K562 (cell line): ENCODE data around the gene FASN. TPM values are rescaled to one million over a fixed set of nuclear protein-coding genes. Genes with fewer than 3 reads are reported as not detected.

Source experiments
- ATAC-seq: fragments of 200-7000 bp; cut with Tn5 transposase; 3 replicates; pipeline ENCODE4 v1.9.1; 2020; ENCODE audit warnings: moderate library complexity
- BruUV-seq: library from RNA; stranded (reverse); fragments of 400-500 nt; replicated peaks from 2 replicates; lab custom pipeline; 2021; lab: Mats Ljungman, UMichigan
- CTCF ChIA-PET: fragments of 300-600 bp; formaldehyde crosslinking; extraction: SDS; loops from one replicate; lab custom pipeline; 2021; ENCODE audit warnings: low intra/inter-chr PET ratio; lab: Yijun Ruan, JAX
- POLR2A ChIA-PET: fragments of 300-600, 350-650 bp; sonication (Branson Sonifier 250); formaldehyde crosslinking; extraction: SDS; loops from one replicate; lab custom pipeline; 2021; ENCODE audit warnings: antibody characterized with exemption, inconsistent platforms; lab: Yijun Ruan, JAX
- DNase-seq, 4 experiments: peaks; one replicate each; pipeline versions ENCODE4 v3.0.0 to v3.0.0-alpha.2; 2011 to 2018; ENCODE audit warnings: low spot score in 3 of 4, mixed read lengths in 3 of 4; ENCODE audit errors: extremely low read depth in 1 of 4
- FAIRE-seq: peaks from 2 replicates; lab custom pipeline; 2011; peaks lifted over from hg19 to GRCh38; lab: Jason Lieb, UNC
- H2AFZ ChIP-seq: 2 replicates; pipeline ENCODE4 v1.6.0; 2011; ENCODE audit warnings: low read depth, low read length, control low read depth, inconsistent platforms
- H3K27ac ChIP-seq: fragments of 200-600 bp; 3 replicates; pipeline ENCODE4 v1.8.0; 2011; ENCODE audit warnings: low read depth, mild to moderate bottlenecking, control low read depth, inconsistent platforms, low read length, moderate library complexity, mixed read lengths; ENCODE audit errors: extremely low read depth
- H3K27me3 ChIP-seq, 2 experiments: fragments of 300-600 bp in 1 of 2; 2 replicates in 1 of 2; 3 replicates in 1 of 2; pipeline versions ENCODE4 v1.6.0 to v1.8.0; 2011; ENCODE audit warnings: inconsistent platforms in 2 of 2, low read length in 2 of 2, mild to moderate bottlenecking in 1 of 2, mixed read lengths in 1 of 2, moderate library complexity in 1 of 2; ENCODE audit not compliant: control insufficient read depth in 2 of 2, insufficient read depth in 2 of 2
- H3K36me3 ChIP-seq: fragments of 300-600 bp; 3 replicates; pipeline ENCODE4 v1.8.0; 2011; ENCODE audit warnings: mild to moderate bottlenecking, low read length, inconsistent platforms; ENCODE audit not compliant: control insufficient read depth, insufficient read depth
- H3K4me1 ChIP-seq, 2 experiments: fragments of 200-600 bp in 1 of 2; replicated peaks in 1 of 2; 2 replicates in 1 of 2; 3 replicates in 1 of 2; pipeline versions ENCODE4 v1.5.1 to v1.8.0; 2011; ENCODE audit warnings: inconsistent platforms in 2 of 2, low read length in 2 of 2, mild to moderate bottlenecking in 1 of 2, mixed read lengths in 1 of 2, moderate library complexity in 1 of 2; ENCODE audit not compliant: control insufficient read depth in 2 of 2, insufficient read depth in 2 of 2
- H3K4me2 ChIP-seq: 2 replicates; pipeline ENCODE4 v1.6.1; 2011; ENCODE audit warnings: low read length, control low read depth, inconsistent platforms, mixed read lengths; ENCODE audit not compliant: insufficient read depth
- H3K4me3 ChIP-seq: fragments of 200-600 bp; sonication (generic), shearing (Covaris generic); 2 replicates; pipeline ENCODE4 v1.5.1; 2016; ENCODE audit warnings: control low read depth, inconsistent platforms
- H3K79me2 ChIP-seq: fragments of 200-600 bp; 3 replicates; pipeline ENCODE4 v1.8.0; 2011; ENCODE audit warnings: low read length, inconsistent platforms; ENCODE audit not compliant: control insufficient read depth, insufficient read depth
- H3K9ac ChIP-seq, 2 experiments: 2 replicates each; pipeline versions ENCODE4 v1.6.0 to v1.6.1; 2011; ENCODE audit warnings: low read depth in 2 of 2, low read length in 2 of 2, control low read depth in 1 of 2, inconsistent platforms in 1 of 2, mild to moderate bottlenecking in 1 of 2, mixed read lengths in 1 of 2; ENCODE audit not compliant: insufficient read depth in 1 of 2
- H3K9me1 ChIP-seq: one replicate; pipeline ENCODE4 v1.6.0; 2011; ENCODE audit warnings: inconsistent platforms, mild to moderate bottlenecking, low read length, moderate library complexity; ENCODE audit not compliant: control insufficient read depth, insufficient read depth
- H3K9me3 ChIP-seq: replicated peaks from 2 replicates; pipeline ENCODE4 v1.5.1; 2011; ENCODE audit warnings: low read depth, low read length, inconsistent platforms; ENCODE audit not compliant: control insufficient read depth, insufficient read depth
- H4K20me1 ChIP-seq: replicated peaks from 2 replicates; pipeline ENCODE4 v1.6.1; 2011; ENCODE audit warnings: low read length, inconsistent platforms, mixed read lengths; ENCODE audit not compliant: control insufficient read depth, insufficient read depth
- BRCA1 ChIP-seq, 2 experiments: fragments of 450-650 bp in 1 of 2; sonication (generic) in 1 of 2; formaldehyde crosslinking in 1 of 2; IDR thresholded peaks; 2 replicates each; pipeline versions ENCODE4 v1.5.0 to v1.6.1; 2017 to 2020; ENCODE audit warnings: mild to moderate bottlenecking in 1 of 2, missing genetic modification reagents in 1 of 2
- CBFB ChIP-seq: sonication (generic); formaldehyde crosslinking; IDR thresholded peaks from 2 replicates; pipeline ENCODE4 v1.4.0; 2020; ENCODE audit warnings: mild to moderate bottlenecking, missing genetic modification reagents
- CEBPG ChIP-seq, 3 experiments: fragments of 200-800 bp in 1 of 3; sonication (Bioruptor generic) in 1 of 3; sonication (generic) in 1 of 3; formaldehyde crosslinking in 1 of 3; IDR thresholded peaks in 2 of 3; conservative IDR thresholded peaks in 1 of 3; 2 replicates each; pipeline versions ENCODE4 v1.6.1 to v1.8.0; 2016 to 2022; ENCODE audit warnings: missing compliant biosample characterization in 2 of 3, missing genetic modification characterization in 2 of 3, mild to moderate bottlenecking in 1 of 3, missing genetic modification reagents in 1 of 3
- CHD1 ChIP-seq: fragments of 200-600 bp; sonication (generic); IDR thresholded peaks from one replicate; pipeline ENCODE4 v1.6.1; 2012; ENCODE audit warnings: mild to moderate bottlenecking, moderate library complexity, low read length, inconsistent platforms
- MYC ChIP-seq, 2 experiments: fragments of 250-450 bp in 1 of 2; sonication (Bioruptor Pico) in 1 of 2; IDR thresholded peaks; 2 replicates each; pipeline versions ENCODE4 v1.5.1 to v1.6.1; 2012 to 2021; ENCODE audit warnings: low read depth in 2 of 2, borderline replicate concordance in 1 of 2, improper control_type of control experiment in 1 of 2, low read length in 1 of 2, mild to moderate bottlenecking in 1 of 2, moderate library complexity in 1 of 2
- POLR2AphosphoS5 ChIP-seq: IDR thresholded peaks from 2 replicates; pipeline ENCODE4 v1.6.1; 2011; ENCODE audit warnings: mild to moderate bottlenecking, low read depth, low read length, moderate library complexity; ENCODE audit not compliant: control insufficient read depth, insufficient read depth
- POLR2G ChIP-seq: fragments of 200-400 bp; formaldehyde crosslinking; IDR thresholded peaks from 2 replicates; pipeline ENCODE4 v1.6.1; 2017; ENCODE audit warnings: low read depth, mild to moderate bottlenecking, antibody characterized with exemption, low read length, moderate library complexity
- RBFOX2 ChIP-seq: fragments of 200-400 bp; formaldehyde crosslinking; IDR thresholded peaks from 2 replicates; pipeline ENCODE4 v1.6.1; 2017; ENCODE audit warnings: low read depth, mild to moderate bottlenecking, low read length, moderate library complexity
- SAP30 ChIP-seq: fragments of 200-600 bp; sonication (generic); IDR thresholded peaks from 2 replicates; pipeline ENCODE4 v1.6.1; 2012; ENCODE audit warnings: borderline replicate concordance, low read depth, mild to moderate bottlenecking, moderate library complexity, low read length, control low read depth, inconsistent platforms; ENCODE audit not compliant: insufficient read depth, poor library complexity, severe bottlenecking
- SIRT6 ChIP-seq: IDR thresholded peaks from one replicate; pipeline ENCODE4 v1.6.1; 2012; ENCODE audit warnings: low read depth, mild to moderate bottlenecking, control low read depth, inconsistent platforms, low read length, moderate library complexity
- SPI1 ChIP-seq: IDR thresholded peaks from 2 replicates; pipeline ENCODE4 v1.6.1; 2011; ENCODE audit warnings: low read depth, low read length, control low read depth, borderline replicate concordance
- TAF15 ChIP-seq: fragments of 200-400 bp; formaldehyde crosslinking; IDR thresholded peaks from 2 replicates; pipeline ENCODE4 v1.6.1; 2017; ENCODE audit warnings: mild to moderate bottlenecking, low read depth, low read length, moderate library complexity
- ZNF445 ChIP-seq: fragments of 250-450 bp; sonication (Bioruptor Pico); IDR thresholded peaks from 2 replicates; pipeline ENCODE4 v1.4.0; 2020; ENCODE audit warnings: low read depth, mild to moderate bottlenecking, moderate library complexity
- WGBS: fragments of 100-300 bp; shearing (Covaris generic); methylation state at CpG from one replicate; pipeline ENCODE4 v1.1.6; 2016; ENCODE audit warnings: low coverage, mixed read lengths; ENCODE audit not compliant: insufficient coverage; ENCODE audit errors: missing lambda C conversion rate; 5-methylcytosine and 5-hydroxymethylcytosine counted together
- in situ Hi-C: fragments of 300-500 bp; cut with MboI; formaldehyde crosslinking; loops from 4 replicates; pipeline ENCODE4 v1.15.0; 2018; ENCODE audit warnings: inconsistent platforms, mixed read lengths
- intact Hi-C: fragments of 100-400 bp; cut with micrococcal nuclease; formaldehyde crosslinking; loops from 2 replicates; pipeline ENCODE4 v1.14.2; 2022
- polyA plus RNA-seq, 8 experiments: library from polyadenylated mRNA; depleted of rRNA in 4 of 8; stranded (reverse) in 5 of 8; unstranded in 3 of 8; fragments of >200 nt; fragmentation: Nextera tagmentation in 2 of 8; fragmentation: Illumina TruSeq in 1 of 8; extraction: Ambion mirVana in 2 of 8; extraction: Trizol in 1 of 8; gene quantifications; 2 replicates each; pipeline versions ENCODE4 v1.2.1 to v1.2.3, GENCODE V29; 2011 to 2014; ENCODE audit warnings: inconsistent platforms in 1 of 8, missing spikeins in 1 of 8
- total RNA-seq, 7 experiments: library from RNA; depleted of rRNA in 6 of 7; stranded (reverse); fragments of >200 nt in 6 of 7; fragmentation: Illumina TruSeq in 2 of 7; extraction: Trizol in 2 of 7; gene quantifications; 2 replicates each; pipeline versions ENCODE4 v1.2.1 to v1.2.3, GENCODE V29; 2011 to 2021; ENCODE audit warnings: low replicate concordance in 1 of 7
- TF ChIP-seq, protein P1 (sequence below): sonication (generic); IDR thresholded peaks from 2 replicates; pipeline ENCODE4 v1.6.1; 2016
- TF ChIP-seq, protein P2 (sequence below), 2 experiments: IDR thresholded peaks; 2 replicates each; pipeline ENCODE4 v1.6.1; 2011; ENCODE audit warnings: borderline replicate concordance in 1 of 2, control low read depth in 1 of 2, low read depth in 1 of 2, low read length in 1 of 2, mild to moderate bottlenecking in 1 of 2, mixed read lengths in 1 of 2, moderate library complexity in 1 of 2; ENCODE audit not compliant: insufficient read depth in 1 of 2, insufficient read length in 1 of 2, poor library complexity in 1 of 2, severe bottlenecking in 1 of 2; ENCODE audit errors: extremely low read depth in 1 of 2

FASN gene
- total and polyA plus RNA-seq, 9 of the 15 experiments (the other 6 are each of a cell fraction or from before 2014, with no cell fraction given) = 0.15 to 663 (median 49.9) TPM

DNA sequence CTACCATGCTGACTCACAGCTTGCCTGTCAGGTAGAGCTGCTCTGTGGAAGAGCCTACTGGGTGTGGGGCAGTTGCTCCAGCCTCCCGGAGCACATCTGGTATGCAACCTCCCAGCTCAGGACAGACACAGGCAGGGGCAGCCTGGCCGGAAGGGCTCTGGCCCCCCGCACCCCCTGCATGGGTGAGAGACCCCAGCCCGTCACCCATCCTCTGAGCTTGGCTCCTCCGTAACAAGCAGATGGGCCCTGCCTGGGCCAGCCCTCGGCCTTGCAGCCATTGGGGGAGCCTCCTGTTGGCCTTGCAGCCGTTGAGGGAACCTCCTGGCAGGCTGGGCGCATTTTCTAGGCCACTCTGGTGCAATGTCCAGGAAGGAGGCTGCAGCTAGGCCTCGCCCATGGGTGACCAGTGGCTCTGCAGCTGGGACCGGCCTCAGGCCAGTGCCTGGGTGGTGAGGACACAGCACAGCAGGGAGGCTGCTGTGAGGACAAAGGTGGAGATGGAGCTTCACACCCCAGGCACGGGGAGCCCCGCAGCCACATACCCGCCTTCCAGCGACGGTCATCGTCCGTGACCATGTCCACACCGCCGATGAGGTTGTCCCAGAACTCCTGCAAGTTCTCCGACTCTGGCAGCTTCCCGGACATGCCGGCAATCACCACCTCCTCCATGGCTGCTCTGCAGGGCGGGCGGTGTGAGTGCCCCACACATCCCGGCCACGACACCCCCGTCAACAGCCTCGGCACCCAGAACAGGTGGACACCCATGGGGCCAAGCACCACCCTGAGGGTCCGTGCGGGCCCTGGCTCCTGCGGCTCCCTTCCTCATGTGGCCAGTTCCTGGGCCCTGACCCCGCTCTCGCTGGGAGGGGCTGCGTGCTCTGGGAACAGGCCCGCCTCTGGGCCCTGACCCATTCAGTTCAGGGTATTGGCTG, 2.0 kb downstream of the FASN start:
- DNase-seq = no peak
- H3K27ac ChIP-seq = peak overlapping the region; percentile 94
- TF ChIP-seq POLR2AphosphoS5 (peak; percentile 12), SPI1 (no peak), TAF15 (0 out of 2 replicates have a peak, but pooled peaks have one; percentile 25), POLR2G (peak; percentile 68), MYC (IDR thresholded peaks at IDR 0.05; ENCODE audit: low read depth, low read length) (no peak), MYC (CRISPR knock-in tag; IDR thresholded peaks at IDR 0.05; ENCODE audit: borderline replicate concordance, low read depth) (no peak), CBFB (CRISPR knock-in tag) (peak; percentile 29; the same call in 1 of the 2 replicates), SAP30 (peak; percentile 57), SIRT6 (peak; percentile 57), CHD1 (peak; percentile 69), ZNF445 (CRISPR knock-in tag) (no peak), BRCA1 (IDR thresholded peaks at IDR 0.05) (no peak), BRCA1 (CRISPR knock-in tag; IDR thresholded peaks at IDR 0.05) (0 out of 2 replicates have a peak, but pooled peaks have one; percentile 31), RBFOX2 (peak; percentile 48), CEBPG (CRISPR knock-in tag; IDR thresholded peaks at IDR 0.05) (no peak), CEBPG (tag; conservative IDR thresholded peaks at IDR 0.05 in 1 of 2, IDR thresholded peaks at IDR 0.05 in 1 of 2) (no peak)
- TF ChIP-seq, protein P1, sequence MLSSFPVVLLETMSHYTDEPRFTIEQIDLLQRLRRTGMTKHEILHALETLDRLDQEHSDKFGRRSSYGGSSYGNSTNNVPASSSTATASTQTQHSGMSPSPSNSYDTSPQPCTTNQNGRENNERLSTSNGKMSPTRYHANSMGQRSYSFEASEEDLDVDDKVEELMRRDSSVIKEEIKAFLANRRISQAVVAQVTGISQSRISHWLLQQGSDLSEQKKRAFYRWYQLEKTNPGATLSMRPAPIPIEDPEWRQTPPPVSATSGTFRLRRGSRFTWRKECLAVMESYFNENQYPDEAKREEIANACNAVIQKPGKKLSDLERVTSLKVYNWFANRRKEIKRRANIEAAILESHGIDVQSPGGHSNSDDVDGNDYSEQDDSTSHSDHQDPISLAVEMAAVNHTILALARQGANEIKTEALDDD = no peak
- TF ChIP-seq, protein P2, sequence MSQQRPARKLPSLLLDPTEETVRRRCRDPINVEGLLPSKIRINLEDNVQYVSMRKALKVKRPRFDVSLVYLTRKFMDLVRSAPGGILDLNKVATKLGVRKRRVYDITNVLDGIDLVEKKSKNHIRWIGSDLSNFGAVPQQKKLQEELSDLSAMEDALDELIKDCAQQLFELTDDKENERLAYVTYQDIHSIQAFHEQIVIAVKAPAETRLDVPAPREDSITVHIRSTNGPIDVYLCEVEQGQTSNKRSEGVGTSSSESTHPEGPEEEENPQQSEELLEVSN (IDR thresholded peaks at IDR 0.05; ENCODE audit: borderline replicate concordance in 1 of 2, extremely low read depth in 1 of 2, insufficient read depth in 1 of 2, insufficient read length in 1 of 2, low read depth in 1 of 2, low read length in 1 of 2, poor library complexity in 1 of 2, severe bottlenecking in 1 of 2) = peak in 1 of 2 experiments; percentile 15

More for the DNA sequence above, 2.0 kb downstream of the FASN start:
- in situ Hi-C loops (no loop called here), intact Hi-C loops (loop anchor here (5.0 kb wide), 1 partner anchor 64 kb away; the partner anchor contains the start of gene RAC3)
- ChIA-PET POLR2A (interaction anchor here (0.6 to 2.0 kb wide), 11 partner anchors 10 to 1017 kb away, joined by 3 to 11 read pairs (median 5); no protein-coding TSS in a partner anchor), CTCF (no interaction called here)
- Histone ChIP-seq H4K20me1 (peaks cover 34% of the 10 kb centered on the region), H3K9me3 (no peaks in the 10 kb centered on the region), H3K9me1 (no peaks in the 10 kb centered on the region), H2AFZ (no peak overlapping the region), H3K4me1 (peaks cover 25 to 89% of the 10 kb centered on the region in 2 experiments), H3K79me2 (peaks cover 75% of the 10 kb centered on the region), H3K4me2 (peak overlapping the region; percentile 78), H3K4me3 (peak overlapping the region; percentile 97), H3K27me3 (no peaks in the 10 kb centered on the region), H3K9ac (peak overlapping the region; percentile 95 to 100), H3K36me3 (peaks cover 62% of the 10 kb centered on the region)
- WGBS = 67% methylated on average over 33 of the region's 35 CpGs
- FAIRE-seq (no peak), ATAC-seq (no peak)
- BruUV-seq = no TSS peak
